Subcutaneous adipose tissue (tissue), 4 donors: ENCODE results near the gene NUMB. TPM values are rescaled to one million over a fixed set of nuclear protein-coding genes. Genes with fewer than 3 reads are reported as not detected.

ENCODE experiments used
- CTCF ChIP-seq: fragments of 450-650 bp; IDR thresholded peaks from one replicate; pipeline ENCODE4 v1.5.1; 2016; ENCODE audit warnings: low read depth, mild to moderate bottlenecking, control low read depth, antibody characterized with exemption, moderate library complexity
- total RNA-seq, 4 donors: library from RNA; depleted of rRNA; stranded (reverse); fragments of >200 nt; gene quantifications; one replicate each; pipeline ENCODE4 v1.1.0, GENCODE V29; 2016

Gene NUMB
- total RNA-seq, 4 donors from 2014 or later = 45.1 to 85.8 (median 61.2) TPM

- no peak for TF ChIP-seq CTCF
Measured at GRCh38 chr14:73491256-73492042, 33.1 kb upstream of the NUMB start.

- TF ChIP-seq CTCF = no peak
Measured at GRCh38 chr14:73489481-73490175, 31.3 kb upstream of the NUMB start.

GRCh38 chr14:73478684-73479083, 20.3 kb upstream of the NUMB start:
- TF ChIP-seq CTCF = no peak

GRCh38 chr14:73477618-73478266, 19.4 kb upstream of the NUMB start:
- TF ChIP-seq CTCF = no peak

GRCh38 chr14:73476451-73476931, 18.1 kb upstream of the NUMB start:
- no peak for TF ChIP-seq CTCF

GRCh38 chr14:73474952-73475351, 16.6 kb upstream of the NUMB start:
- no peak for TF ChIP-seq CTCF
